Tibial artery (tissue), 4 donors: ENCODE measurements around the gene PRKCQ.
"Not testable (repeated sequence)": the region's sequence is repeated elsewhere in the genome, so short reads cannot be mapped to it uniquely, and the experiment has no call there.

Source experiments
- DNase-seq, 2 donors: peaks; one replicate each; pipeline ENCODE4 v3.0.0-alpha.2; 2019
- H3K27ac ChIP-seq, 2 donors: fragments of 200-600 bp; sonication (generic) in 1 of 2; 1 replicate in 1 of 2; 2 replicates in 1 of 2; pipeline ENCODE4 v1.5.1; 2018 to 2019; ENCODE audit warnings: mild to moderate bottlenecking in 1 of 2
- H3K27me3 ChIP-seq, 2 donors: fragments of 200-600 bp; sonication (generic) in 1 of 2; one replicate each; pipeline versions ENCODE4 v1.5.1 to v1.6.0; 2016 to 2019
- H3K36me3 ChIP-seq, 3 donors: fragments of 200-600 bp; sonication (generic) in 2 of 3; one replicate each; pipeline ENCODE4 v1.5.1; 2016 to 2019; ENCODE audit warnings: mild to moderate bottlenecking in 2 of 3
- H3K4me1 ChIP-seq, 4 donors: fragments of 200-600 bp; sonication (generic) in 2 of 4; 1 replicate in 3 of 4; 2 replicates in 1 of 4; pipeline ENCODE4 v1.5.1; 2016 to 2019
- H3K4me3 ChIP-seq, 2 donors: fragments of 200-600 bp; sonication (generic) in 1 of 2; 1 replicate in 1 of 2; 2 replicates in 1 of 2; pipeline ENCODE4 v1.5.1; 2018 to 2019; ENCODE audit warnings: mild to moderate bottlenecking in 2 of 2
- H3K9me3 ChIP-seq, 3 donors: fragments of 200-600 bp; sonication (generic) in 1 of 3; one replicate each; pipeline ENCODE4 v1.5.1; 2016 to 2019
- CTCF ChIP-seq, 2 experiments: fragments of 200-600 bp in 1 of 2; fragments of 450-650 bp in 1 of 2; IDR thresholded peaks; one replicate each; pipeline ENCODE4 v1.5.1; 2017 to 2019; ENCODE audit warnings: antibody characterized with exemption in 2 of 2, mild to moderate bottlenecking in 1 of 2, moderate library complexity in 1 of 2
- intact Hi-C: fragments of 100-400 bp; cut with DNase I; formaldehyde crosslinking; loops from one replicate; pipeline ENCODE4 v1.15.0; 2023; ENCODE audit warnings: low total_unique reads

PRKCQ gene

GRCh38 chr10:6457376-6457775 is 122.7 kb downstream of the PRKCQ start:
- H3K4me3 ChIP-seq, result no peak overlapping the region
- H3K27ac ChIP-seq, result no peak overlapping the region
- intact Hi-C loops, result no loop called here
- H3K27me3 ChIP-seq, result no peaks in the 10 kb centered on the region
- H3K36me3 ChIP-seq, result peaks cover 0 to 6% (median 0%) of the 10 kb centered on the region in 3 donors
- TF ChIP-seq CTCF (IDR thresholded peaks at IDR 0.05), result no peak
- H3K4me1 ChIP-seq, result no peaks in the 10 kb centered on the region
- no peak for DNase-seq
- peaks cover 0 to 7% (median 5%) of the 10 kb centered on the region in 3 donors for H3K9me3 ChIP-seq

GRCh38 chr10:6456067-6456466 is 124.0 kb downstream of the PRKCQ start:
- no peaks in the 10 kb centered on the region for H3K27me3 ChIP-seq
- H3K9me3 ChIP-seq, result peaks cover 0 to 7% (median 5%) of the 10 kb centered on the region in 3 donors
- peaks cover 0 to 6% (median 0%) of the 10 kb centered on the region in 3 donors for H3K36me3 ChIP-seq
- H3K27ac ChIP-seq, result no peak overlapping the region
- intact Hi-C loops, result no loop called here
- no peak overlapping the region for H3K4me3 ChIP-seq
- TF ChIP-seq CTCF (IDR thresholded peaks at IDR 0.05), result no peak
- H3K4me1 ChIP-seq, result no peaks in the 10 kb centered on the region
- no peak for DNase-seq

GRCh38 chr10:6455592-6455991 is 124.5 kb downstream of the PRKCQ start:
- no peak overlapping the region for H3K27ac ChIP-seq
- H3K4me3 ChIP-seq, result no peak overlapping the region
- no peaks in the 10 kb centered on the region for H3K4me1 ChIP-seq
- no peak for TF ChIP-seq CTCF (IDR thresholded peaks at IDR 0.05)
- H3K9me3 ChIP-seq, result peaks cover 0 to 7% (median 5%) of the 10 kb centered on the region in 3 donors
- H3K27me3 ChIP-seq, result no peaks in the 10 kb centered on the region
- H3K36me3 ChIP-seq, result peaks cover 0 to 6% (median 0%) of the 10 kb centered on the region in 3 donors
- intact Hi-C loops, result no loop called here
- no peak for DNase-seq

GRCh38 chr10:6446711-6447110 is 133.4 kb downstream of the PRKCQ start:
- H3K4me3 ChIP-seq, result no peak overlapping the region
- H3K4me1 ChIP-seq, result no peaks in the 10 kb centered on the region
- DNase-seq, result no peak
- TF ChIP-seq CTCF (IDR thresholded peaks at IDR 0.05), result no peak
- no peak overlapping the region for H3K27ac ChIP-seq
- peaks cover 8 to 14% (median 11%) of the 10 kb centered on the region in 3 donors for H3K36me3 ChIP-seq
- H3K9me3 ChIP-seq, result no peaks in the 10 kb centered on the region
- H3K27me3 ChIP-seq, result no peaks in the 10 kb centered on the region
- intact Hi-C loops, result no loop called here

- Histone ChIP-seq H3K4me3 (no peak overlapping the region), H3K9me3 (no peaks in the 10 kb centered on the region), H3K36me3 (peaks cover 8 to 14% (median 11%) of the 10 kb centered on the region in 3 donors), H3K27ac (no peak overlapping the region), H3K4me1 (no peaks in the 10 kb centered on the region), H3K27me3 (no peaks in the 10 kb centered on the region)
- intact Hi-C loops, result no loop called here
- DNase-seq, result peak in 1 of 2 donors; percentile 38
- peak in 1 of 2 experiments; percentile 26 for TF ChIP-seq CTCF (IDR thresholded peaks at IDR 0.05)
Measured at GRCh38 chr10:6445671-6446316, 134.3 kb downstream of the PRKCQ start.

GRCh38 chr10:6439875-6440274 is 140.2 kb downstream of the PRKCQ start:
- DNase-seq, H3K4me3 ChIP-seq, H3K9me3 ChIP-seq, H3K4me1 ChIP-seq, H3K27me3 ChIP-seq, intact Hi-C loops, H3K27ac ChIP-seq, H3K36me3 ChIP-seq: not testable (repeated sequence)
